GM23338 (cell line): ENCODE measurements around the gene UBXN11. TPM values are rescaled to one million over a fixed set of nuclear protein-coding genes. Genes with fewer than 3 reads are reported as not detected.

Experiments
- ATAC-seq: fragments of 200-7000 bp; cut with Tn5 transposase; 3 replicates; pipeline ENCODE4 v1.9.1; 2020
- DNase-seq: peaks from one replicate; pipeline ENCODE4 v3.0.0-alpha.2; 2015; ENCODE audit warnings: low spot score
- H2AFZ ChIP-seq: fragments of 200-600 bp; sonication (generic); 2 replicates; pipeline ENCODE4 v1.8.0; 2016; ENCODE audit warnings: antibody characterized with exemption, mild to moderate bottlenecking, moderate library complexity
- H3F3A ChIP-seq: fragments of 200-600 bp; sonication (generic); replicated peaks from 2 replicates; pipeline ENCODE4 v1.8.0; 2017; ENCODE audit warnings: antibody characterized with exemption, mixed run types, low read depth
- H3K27ac ChIP-seq: fragments of 200-600 bp; sonication (generic); 2 replicates; pipeline ENCODE4 v1.6.1; 2016; ENCODE audit warnings: low read depth
- H3K27me3 ChIP-seq: fragments of 200-600 bp; sonication (generic); 2 replicates; pipeline ENCODE4 v1.8.0; 2016; ENCODE audit warnings: mild to moderate bottlenecking, mixed run types, moderate library complexity; ENCODE audit not compliant: insufficient read depth
- H3K36me3 ChIP-seq: fragments of 200-600 bp; sonication (generic); 2 replicates; pipeline ENCODE4 v1.8.0; 2016; ENCODE audit warnings: mild to moderate bottlenecking; ENCODE audit not compliant: insufficient read depth
- H3K4me1 ChIP-seq: fragments of 200-600 bp; sonication (generic); 2 replicates; pipeline ENCODE4 v1.8.0; 2016; ENCODE audit warnings: mild to moderate bottlenecking, moderate library complexity; ENCODE audit not compliant: insufficient read depth
- H3K4me2 ChIP-seq: fragments of 200-600 bp; sonication (generic); 2 replicates; pipeline ENCODE4 v1.7.1; 2017; ENCODE audit warnings: mixed run types
- H3K4me3 ChIP-seq: fragments of 200-600 bp; sonication (generic); 2 replicates; pipeline ENCODE4 v1.6.1; 2016; ENCODE audit warnings: mixed run types
- H3K79me2 ChIP-seq: fragments of 200-600 bp; sonication (generic); replicated peaks from 2 replicates; pipeline ENCODE4 v1.8.0; 2017; ENCODE audit warnings: mild to moderate bottlenecking; ENCODE audit not compliant: insufficient read depth
- H3K9me2 ChIP-seq: fragments of 200-600 bp; sonication (generic); 2 replicates; pipeline ENCODE4 v1.8.0; 2017; ENCODE audit not compliant: insufficient read depth
- H4K20me1 ChIP-seq: fragments of 200-600 bp; sonication (generic); replicated peaks from 2 replicates; pipeline ENCODE4 v1.8.0; 2017; ENCODE audit warnings: mild to moderate bottlenecking; ENCODE audit not compliant: insufficient read depth
- H3K27ac Mint-ChIP-seq: 2 replicates; pipeline ENCODE4 v1.8.0; 2020; ENCODE audit warnings: inconsistent platforms, mild to moderate bottlenecking, moderate library complexity, mixed read lengths
- H3K27me3 Mint-ChIP-seq: 3 replicates; pipeline ENCODE4 v1.8.0; 2022; ENCODE audit warnings: low read depth, mild to moderate bottlenecking, moderate library complexity, mixed read lengths, inconsistent platforms; ENCODE audit not compliant: insufficient read depth, poor library complexity
- H3K36me3 Mint-ChIP-seq: 3 replicates; pipeline ENCODE4 v1.8.0; 2021; ENCODE audit warnings: low read depth, mild to moderate bottlenecking, inconsistent platforms, moderate library complexity, mixed read lengths
- H3K4me1 Mint-ChIP-seq: 3 replicates; pipeline ENCODE4 v1.8.0; 2020; ENCODE audit warnings: mild to moderate bottlenecking, inconsistent platforms, mixed read lengths
- H3K4me3 Mint-ChIP-seq: 3 replicates; pipeline ENCODE4 v1.8.0; 2021; ENCODE audit warnings: moderate library complexity, mild to moderate bottlenecking, inconsistent platforms, mixed read lengths
- H3K9me3 Mint-ChIP-seq: 3 replicates; pipeline ENCODE4 v1.8.0; 2020; ENCODE audit warnings: moderate library complexity, mild to moderate bottlenecking, inconsistent platforms, mixed read lengths
- CREB1 ChIP-seq: fragments of 250-450 bp; sonication (Bioruptor Pico); IDR thresholded peaks from 2 replicates; pipeline ENCODE4 v1.5.0; 2020; ENCODE audit warnings: low read depth, mild to moderate bottlenecking, moderate library complexity
- ETS1 ChIP-seq: IDR thresholded peaks from 2 replicates; pipeline ENCODE4 v1.6.1; 2016; ENCODE audit warnings: antibody characterized with exemption
- EZH2 ChIP-seq: fragments of 200-600 bp; sonication (generic); IDR thresholded peaks from one replicate; pipeline ENCODE4 v1.8.0; 2017; ENCODE audit warnings: antibody characterized with exemption, mild to moderate bottlenecking, low read depth; ENCODE audit not compliant: unreplicated experiment
- EZH2phosphoT487 ChIP-seq: fragments of 200-600 bp; sonication (generic); IDR thresholded peaks from one replicate; pipeline ENCODE4 v1.8.1; 2018; ENCODE audit warnings: antibody characterized with exemption; ENCODE audit not compliant: unreplicated experiment
- NANOG ChIP-seq: IDR thresholded peaks from 2 replicates; pipeline ENCODE4 v1.6.1; 2016; ENCODE audit warnings: antibody characterized with exemption, borderline replicate concordance
- POLR2AphosphoS5 ChIP-seq: IDR thresholded peaks from 2 replicates; pipeline ENCODE4 v1.6.1; 2016; ENCODE audit warnings: antibody characterized with exemption, low read depth
- REST ChIP-seq: IDR thresholded peaks from one replicate; pipeline ENCODE4 v1.6.1; 2018; ENCODE audit warnings: antibody characterized with exemption; ENCODE audit not compliant: unreplicated experiment
- STAT1 ChIP-seq: IDR thresholded peaks from one replicate; pipeline ENCODE4 v1.6.1; 2016; ENCODE audit warnings: antibody characterized with exemption; ENCODE audit not compliant: unreplicated experiment
- ZNF331 ChIP-seq: fragments of 250-450 bp; sonication (Bioruptor Pico); IDR thresholded peaks from 2 replicates; pipeline ENCODE4 v1.5.0; 2020; ENCODE audit warnings: low read depth, mild to moderate bottlenecking, moderate library complexity
- long read RNA-seq: library from polyadenylated mRNA; unstranded; transcript quantifications from one replicate; pipeline ENCODE4 v2.0.0, GENCODE V29; 2020; ENCODE audit not compliant: unreplicated experiment
- polyA plus RNA-seq: library from polyadenylated mRNA; unstranded; fragments of >200 nt; fragmentation: Nextera tagmentation; extraction: Ambion mirVana; gene quantifications from 2 replicates; pipeline ENCODE4 v1.2.1, GENCODE V29; 2016
- total RNA-seq: library from RNA; depleted of rRNA; stranded (reverse); fragments of >200 nt; shearing (Covaris generic); gene quantifications from 2 replicates; pipeline ENCODE4 v1.2.3, GENCODE V29; 2014; rRNA removed

The UBXN11 gene
- 8.0 and 9.4 TPM in 2 replicates for total RNA-seq
- polyA plus RNA-seq = 7.3 and 8.3 TPM in 2 replicates
- long read RNA-seq, partial matches to known transcripts = 1 of 13 reads
- long read RNA-seq, other reads (novel, unspliced or antisense) = 9 of 13 reads

- peaks cover 16% of the 10 kb centered on the region; the same call in 2 of the 3 replicates for H3K4me1 Mint-ChIP-seq
- peaks cover 10% of the 10 kb centered on the region for H3K4me1 ChIP-seq
- H3K4me2 ChIP-seq = peak within 1 kb of the TSS; percentile 98
- no peaks in the 10 kb centered on the region for H3K36me3 Mint-ChIP-seq
- no peaks in the 10 kb centered on the region for H4K20me1 ChIP-seq
- 0 out of 2 replicates have a peak, but pooled peaks cover 9% of the 10 kb centered on the region for H3K79me2 ChIP-seq
- peak within 1 kb of the TSS; percentile 99 for H3K4me3 ChIP-seq
- no peaks in the 10 kb centered on the region for H3K27me3 Mint-ChIP-seq
- peak within 1 kb of the TSS; percentile 98 for H3K4me3 Mint-ChIP-seq
- no peaks in the 10 kb centered on the region for H3K36me3 ChIP-seq
- ATAC-seq = peak; percentile 99
- H3F3A ChIP-seq = 0 out of 2 replicates have a peak, but pooled peaks cover 5% of the 10 kb centered on the region
- peak within 1 kb of the TSS; percentile 92 for H3K27ac Mint-ChIP-seq
- H3K27me3 ChIP-seq = no peaks in the 10 kb centered on the region
- no peaks in the 10 kb centered on the region for H3K9me3 Mint-ChIP-seq
- DNase-seq = peak; percentile 99
- no peak within 1 kb of the TSS for H3K27ac ChIP-seq
- no peak for TF ChIP-seq ETS1
- TF ChIP-seq EZH2phosphoT487 = no peak
- TF ChIP-seq NANOG = no peak
- no peak for TF ChIP-seq REST
- H3K9me2 ChIP-seq = no peaks in the 10 kb centered on the region
- peak within 1 kb of the TSS; percentile 98 for H2AFZ ChIP-seq
These were observed at the start of gene UBXN11 for GRCh38 chr1:26306290-26307229. Gene UBXN11 (minus strand): TSS chr1:26306636. CDS start chr1:26302883, 3,753 bp downstream.

- H2AFZ ChIP-seq = no peak overlapping the region
- H3K27ac Mint-ChIP-seq = no peak overlapping the region
- TF ChIP-seq ZNF331 (no peak), EZH2phosphoT487 (no peak), POLR2AphosphoS5 (no peak), REST (no peak), NANOG (no peak), ETS1 (no peak), EZH2 (no peak), CREB1 (CRISPR knock-in tag) (no peak), STAT1 (no peak)
These were observed 49.7 kb upstream of the UBXN11 start for GRCh38 chr1:26356106-26356505.

More at GRCh38 chr1:26356106-26356505, 49.7 kb upstream of the UBXN11 start:
- H4K20me1 ChIP-seq = no peaks in the 10 kb centered on the region
- H3K27me3 ChIP-seq = peaks cover 15% of the 10 kb centered on the region
- no peaks in the 10 kb centered on the region for H3K9me2 ChIP-seq
- H3K27ac ChIP-seq = no peak overlapping the region
- DNase-seq (no peak), ATAC-seq (no peak)
- peaks cover 30% of the 10 kb centered on the region for H3K27me3 Mint-ChIP-seq
- H3K79me2 ChIP-seq = no peaks in the 10 kb centered on the region
- no peaks in the 10 kb centered on the region for H3K36me3 Mint-ChIP-seq
- H3K4me1 Mint-ChIP-seq = peaks cover 46% of the 10 kb centered on the region
- no peak overlapping the region for H3K4me3 ChIP-seq
- H3K9me3 Mint-ChIP-seq = no peaks in the 10 kb centered on the region
- no peak overlapping the region for H3K4me2 ChIP-seq
- H3K4me1 ChIP-seq = peaks cover 17% of the 10 kb centered on the region
- peaks cover 4% of the 10 kb centered on the region; the same call in 1 of the 2 replicates for H3F3A ChIP-seq
- H3K36me3 ChIP-seq = no peaks in the 10 kb centered on the region
- no peak overlapping the region for H3K4me3 Mint-ChIP-seq
